Measurements from ENCODE around the gene GPX3.

The GPX3 gene

DNA sequence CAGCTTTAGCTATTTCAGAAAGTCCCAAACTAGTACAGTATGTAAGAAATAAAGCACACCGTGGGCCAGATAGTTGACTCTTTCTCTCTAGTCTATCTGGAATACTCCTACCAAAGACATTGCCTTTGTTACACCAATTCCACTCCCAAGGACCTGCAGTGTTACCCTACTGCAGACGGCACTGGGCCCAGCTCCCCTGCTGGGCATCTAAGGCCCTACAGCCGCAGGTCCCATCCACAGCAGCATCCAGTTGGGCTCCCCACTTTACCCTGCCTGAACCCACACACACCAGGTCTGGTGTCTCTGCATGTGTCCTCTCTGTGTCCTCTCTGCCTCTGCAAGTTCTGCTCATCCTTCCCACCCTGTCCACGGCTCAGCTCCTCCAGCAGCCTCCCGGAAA is 37.9 kb downstream of the GPX3 start:
- DNase-seq, result no peak

DNA sequence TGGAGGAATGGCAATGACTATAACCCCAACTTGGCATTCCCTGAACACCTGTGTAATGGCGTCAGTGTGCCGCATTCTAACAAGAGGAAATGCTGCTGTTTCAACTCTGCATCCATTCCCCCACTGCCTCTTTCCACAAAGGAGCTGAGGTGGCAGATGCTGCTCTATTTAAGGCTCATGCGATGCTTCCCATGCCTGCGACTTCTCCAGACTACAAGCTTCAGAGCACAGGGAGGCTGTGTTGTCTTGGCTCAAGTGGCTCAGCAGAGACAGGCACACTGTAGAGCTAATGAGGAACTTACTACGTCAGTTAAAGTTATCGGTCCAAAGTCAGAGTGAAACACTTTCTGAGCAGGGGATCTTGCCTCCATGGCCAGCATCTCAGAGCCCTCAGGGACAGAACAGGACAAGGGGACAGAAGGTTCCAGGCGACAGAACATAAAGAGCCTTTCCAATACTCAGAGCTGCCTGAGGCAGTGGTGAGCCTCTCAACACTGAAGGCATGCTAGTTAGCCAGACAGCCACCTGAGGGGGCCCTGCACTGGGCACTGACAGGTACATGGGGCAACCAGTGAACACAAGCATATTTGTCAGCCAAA is 38.6 kb downstream of the GPX3 start:
- DNase-seq, result no peak

DNA sequence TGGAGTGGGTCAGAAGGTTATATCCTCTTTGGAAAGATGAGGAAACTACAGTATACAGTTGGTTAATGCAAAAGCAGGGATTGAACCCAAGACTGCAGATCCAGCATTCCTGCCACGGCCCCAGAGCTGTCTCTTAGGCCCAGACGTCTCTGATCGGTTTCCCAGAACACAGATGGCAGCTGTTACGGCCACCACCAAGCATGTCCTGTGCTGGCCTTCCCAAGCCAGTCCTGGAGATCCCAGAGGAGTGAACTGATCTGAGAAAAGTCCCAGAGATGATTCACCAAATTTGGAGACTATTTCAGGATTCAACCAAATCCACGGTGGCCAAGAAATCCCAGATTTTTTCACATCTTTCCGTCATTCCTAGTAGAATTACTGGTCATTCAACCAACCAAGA is 40.4 kb downstream of the GPX3 start:
- DNase-seq, result no peak

DNA sequence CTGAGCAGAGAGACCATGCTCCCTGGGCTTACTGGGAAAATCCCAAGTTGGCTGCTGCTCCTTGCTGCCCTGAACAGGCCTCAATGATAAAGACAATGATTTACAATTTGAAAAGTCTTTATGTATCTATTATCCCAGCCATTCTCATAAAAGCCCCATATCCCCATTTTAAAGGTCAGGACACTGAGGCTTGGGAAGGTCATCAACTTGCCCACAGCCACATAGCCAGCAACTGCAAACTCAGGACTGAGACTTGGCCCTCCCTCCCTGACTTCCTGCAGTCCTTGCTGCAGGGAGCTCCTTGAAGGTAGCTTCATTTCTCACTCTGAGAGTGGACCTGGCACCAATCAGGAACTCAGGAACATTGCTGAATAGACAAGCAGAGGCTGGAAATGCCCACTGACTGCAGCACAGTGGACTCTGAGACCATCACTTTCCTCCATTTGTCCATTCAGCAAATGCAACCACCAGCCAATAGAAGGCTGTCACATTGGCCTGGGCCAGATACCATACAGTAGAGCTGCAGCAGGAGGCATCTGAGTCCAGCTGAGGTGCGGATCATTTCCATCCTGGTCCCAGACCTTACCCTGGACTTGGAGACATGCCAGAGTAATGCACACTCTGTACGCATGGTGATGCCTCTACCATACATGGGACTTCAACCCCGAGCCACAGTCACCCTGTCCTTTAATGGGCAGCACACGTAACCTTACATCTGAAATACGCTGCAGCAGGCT is 42.2 kb downstream of the GPX3 start:
- no peak for DNase-seq

DNA sequence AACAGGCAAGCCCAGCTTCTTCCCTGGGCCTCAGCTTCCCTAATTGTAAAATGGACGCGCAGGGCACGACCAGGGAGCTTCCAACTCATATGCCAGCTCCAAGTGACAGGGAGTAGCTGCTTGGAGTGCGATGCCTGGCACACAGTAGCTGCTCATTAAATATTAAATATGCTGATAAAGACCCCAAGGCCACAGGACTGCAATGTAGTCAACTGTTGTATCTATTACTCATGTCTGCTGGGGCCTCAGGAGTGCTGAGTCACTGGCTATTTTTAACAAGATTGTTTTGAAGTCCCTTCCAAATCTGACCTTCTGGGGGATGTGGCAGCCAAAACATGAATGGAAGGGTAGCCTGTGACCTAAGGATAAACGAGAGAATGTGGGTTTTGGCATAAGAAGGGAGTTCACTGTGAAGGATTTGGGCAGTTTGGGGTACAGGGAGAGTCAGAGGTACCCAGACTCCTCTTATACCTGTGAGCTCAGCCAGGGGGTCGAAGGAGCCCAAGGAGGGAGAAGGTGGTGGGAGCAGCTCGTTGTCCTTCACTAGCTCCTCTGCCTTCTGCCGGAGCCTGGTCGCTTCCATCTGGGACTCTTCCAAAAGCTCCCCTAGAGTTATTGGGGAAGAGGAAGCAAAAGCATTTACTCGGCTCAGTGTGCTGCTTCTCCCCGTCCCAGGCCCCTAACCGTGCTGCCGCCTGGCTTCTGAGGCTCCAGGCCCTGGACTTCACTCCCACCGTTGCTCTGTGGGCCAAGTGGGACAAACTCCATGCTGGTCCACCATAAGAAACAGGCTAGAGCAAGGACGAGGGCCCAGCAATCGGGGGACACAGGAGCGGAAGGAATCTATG is 43.0 kb downstream of the GPX3 start:
- no peak for DNase-seq

DNA sequence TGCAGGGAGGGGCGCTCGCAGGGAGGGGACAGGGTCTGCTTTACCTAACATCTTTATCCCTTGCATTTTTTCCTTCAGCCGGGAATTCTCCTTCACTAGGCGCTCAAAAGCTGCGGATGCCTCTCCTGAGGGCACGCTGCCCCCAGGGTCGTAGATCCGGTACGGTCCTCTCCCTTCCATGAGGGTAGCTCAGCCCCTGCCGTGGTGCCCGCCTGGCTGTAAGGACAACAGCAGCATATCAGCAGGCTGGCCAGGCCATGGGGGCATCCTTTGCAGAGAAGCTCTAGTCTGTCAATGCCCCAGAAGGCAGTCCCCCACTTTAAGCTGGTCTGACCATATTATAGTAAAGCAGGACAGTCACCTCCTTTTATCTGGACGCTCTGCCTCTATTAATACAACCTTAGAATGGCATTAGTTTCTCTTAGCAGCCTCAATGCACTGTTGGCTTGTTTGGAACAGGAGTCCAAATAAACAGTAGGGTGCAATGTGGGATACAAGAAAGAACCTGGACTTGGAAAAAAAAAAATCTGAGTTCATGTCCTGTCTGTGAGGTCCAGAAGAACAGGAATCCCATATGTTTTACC is 44.6 kb downstream of the GPX3 start:
- no peak for DNase-seq

DNA sequence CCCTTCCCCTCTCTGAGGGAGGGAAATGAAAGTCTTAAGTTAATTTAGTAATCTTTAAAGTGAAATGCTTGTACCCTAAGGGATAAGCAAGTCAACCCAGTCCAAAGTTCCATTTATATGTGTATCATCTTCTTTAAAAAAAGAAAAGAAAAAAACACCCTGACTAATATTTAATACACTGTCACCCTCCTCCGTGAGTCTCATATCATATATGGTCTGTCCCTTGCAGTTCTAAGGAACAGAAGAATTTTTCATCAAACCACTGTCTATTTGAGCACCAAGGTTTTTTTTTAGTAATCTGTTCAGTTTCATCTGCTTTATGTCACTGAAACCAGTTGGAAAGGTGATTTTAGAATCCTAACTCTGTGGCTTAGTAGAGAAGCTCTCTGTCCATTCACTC is 45.2 kb downstream of the GPX3 start:
- DNase-seq, result no peak

DNA sequence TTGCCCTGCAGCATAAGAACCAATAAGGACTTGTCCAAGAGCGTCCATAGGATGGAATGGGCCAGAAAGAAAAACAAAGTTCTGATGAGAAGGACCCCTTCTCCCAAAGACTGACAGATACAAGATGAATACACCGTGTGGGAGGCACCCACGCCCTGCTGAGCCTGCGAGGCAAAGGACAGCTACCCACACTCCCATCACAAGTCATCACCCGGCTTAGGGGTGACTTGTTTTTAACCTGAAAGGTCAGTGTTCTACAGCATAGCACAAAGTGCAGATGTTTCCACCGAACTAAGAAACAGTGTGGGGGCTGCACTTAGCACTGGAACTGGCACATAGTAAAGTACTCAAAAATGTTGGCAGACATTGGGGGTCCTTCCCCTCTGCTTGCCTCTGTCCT is 46.5 kb downstream of the GPX3 start:
- peak; percentile 32 for DNase-seq

DNA sequence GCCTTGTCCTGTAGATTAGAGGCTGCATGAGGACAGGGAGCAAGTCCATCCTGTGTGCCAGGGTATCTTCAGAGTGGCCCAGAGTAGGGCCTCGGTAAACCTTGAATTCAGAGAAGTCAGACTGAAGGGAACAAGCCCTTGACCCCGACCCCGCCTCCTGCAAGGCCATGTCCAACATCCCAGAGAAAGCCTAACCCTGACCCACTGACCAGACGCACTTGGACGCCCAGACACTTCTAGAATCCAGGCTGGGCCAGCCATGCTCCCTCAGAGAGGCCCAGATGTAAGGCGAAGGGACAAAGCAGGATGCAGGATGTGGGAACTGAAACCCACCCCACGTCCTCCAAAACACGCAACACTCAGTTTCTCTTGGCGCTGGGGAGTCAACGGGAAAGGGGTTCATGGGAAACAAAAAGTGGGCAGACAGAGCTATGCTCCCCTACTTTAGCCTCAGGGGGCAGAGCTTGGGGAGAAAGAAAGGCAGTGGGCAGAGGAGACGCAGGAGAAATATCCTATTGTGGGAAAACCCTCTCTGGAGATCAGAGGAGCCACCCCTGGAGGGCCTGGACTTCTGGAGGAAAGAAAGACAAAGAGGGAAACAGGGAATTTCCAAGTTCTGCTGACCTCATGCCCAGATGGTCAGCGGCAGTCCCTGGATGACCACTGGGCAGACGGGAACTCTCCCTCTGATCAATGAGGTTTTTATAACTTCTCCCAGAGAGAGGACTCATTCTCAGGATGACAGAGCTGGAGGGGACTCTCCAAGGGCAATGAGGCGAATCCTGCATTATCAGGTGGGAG is 47.4 kb downstream of the GPX3 start:
- no peak for DNase-seq

DNA sequence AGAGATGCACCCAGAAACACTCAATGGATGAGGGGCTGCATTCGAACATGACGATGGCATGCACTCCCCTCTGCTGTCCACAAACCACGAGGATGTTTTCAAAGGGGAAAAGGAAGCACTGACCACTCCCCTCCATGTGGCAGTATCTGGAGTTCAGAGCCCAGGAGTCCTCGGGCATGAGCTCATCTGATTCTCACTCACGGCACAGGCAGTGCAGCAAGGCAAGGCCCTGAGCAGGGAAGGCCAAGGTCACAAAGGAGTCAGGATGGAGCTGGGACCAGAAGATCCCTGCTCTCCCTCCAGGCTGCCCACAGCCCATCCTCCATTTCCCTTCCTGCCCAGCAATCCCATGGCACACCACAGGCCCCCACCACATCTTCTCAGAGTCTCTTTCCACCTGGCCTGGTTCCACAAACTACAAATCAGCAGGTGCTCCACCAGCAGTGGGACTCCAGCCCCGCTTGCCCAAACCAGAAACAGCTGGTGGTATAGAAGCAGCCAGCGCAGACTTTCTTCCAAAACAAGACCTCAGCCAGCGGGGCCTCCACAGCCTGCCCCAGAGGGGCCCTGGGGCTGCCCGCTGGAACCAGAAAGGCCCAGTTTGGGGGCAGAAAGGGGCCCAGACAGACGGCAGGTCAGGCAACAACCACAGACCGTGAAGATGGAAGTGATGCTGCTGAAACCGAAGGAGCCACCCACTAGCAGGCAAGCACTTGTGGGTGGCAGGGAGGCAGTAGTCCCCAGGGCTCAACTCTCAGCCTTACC is 48.2 kb downstream of the GPX3 start:
- DNase-seq, result no peak

DNA sequence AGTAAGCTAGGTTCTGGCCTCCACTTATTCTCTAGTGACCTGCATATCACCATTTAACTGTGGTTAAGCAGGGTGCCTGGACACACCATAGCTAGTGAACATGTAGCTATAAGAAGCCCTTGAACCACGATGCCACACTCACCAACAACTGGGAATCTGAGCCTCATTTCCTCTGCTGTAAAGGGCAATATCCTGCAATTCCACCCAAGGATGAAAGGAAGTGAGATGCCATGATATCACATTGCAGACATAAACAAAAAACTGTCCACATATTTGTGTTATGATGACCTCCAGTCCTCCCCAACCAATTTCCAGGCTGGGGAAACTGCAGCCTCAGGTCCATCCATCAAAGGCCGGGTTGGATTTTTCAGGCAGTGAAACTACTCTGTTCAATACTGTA is 50.1 kb downstream of the GPX3 start:
- no peak for DNase-seq

DNA sequence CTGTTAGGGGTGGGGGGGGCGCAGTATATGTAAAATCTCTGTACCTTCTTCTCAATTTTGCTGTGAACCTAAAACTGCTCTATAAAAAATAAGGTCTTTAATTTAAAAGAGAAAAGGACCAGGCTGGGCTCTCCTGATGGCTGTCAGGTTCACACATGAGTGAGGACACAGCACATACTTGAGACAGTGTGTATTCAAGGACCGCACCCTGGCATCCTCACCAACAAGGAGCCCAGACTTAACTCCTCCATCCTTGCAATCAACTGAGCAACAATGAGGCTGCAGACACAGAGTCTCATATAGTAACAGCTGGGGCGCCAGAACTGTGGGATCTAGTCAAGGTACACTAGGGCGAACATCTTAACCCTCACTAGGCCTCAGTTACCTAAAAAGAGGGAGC is 50.6 kb downstream of the GPX3 start:
- DNase-seq, result no peak

DNA sequence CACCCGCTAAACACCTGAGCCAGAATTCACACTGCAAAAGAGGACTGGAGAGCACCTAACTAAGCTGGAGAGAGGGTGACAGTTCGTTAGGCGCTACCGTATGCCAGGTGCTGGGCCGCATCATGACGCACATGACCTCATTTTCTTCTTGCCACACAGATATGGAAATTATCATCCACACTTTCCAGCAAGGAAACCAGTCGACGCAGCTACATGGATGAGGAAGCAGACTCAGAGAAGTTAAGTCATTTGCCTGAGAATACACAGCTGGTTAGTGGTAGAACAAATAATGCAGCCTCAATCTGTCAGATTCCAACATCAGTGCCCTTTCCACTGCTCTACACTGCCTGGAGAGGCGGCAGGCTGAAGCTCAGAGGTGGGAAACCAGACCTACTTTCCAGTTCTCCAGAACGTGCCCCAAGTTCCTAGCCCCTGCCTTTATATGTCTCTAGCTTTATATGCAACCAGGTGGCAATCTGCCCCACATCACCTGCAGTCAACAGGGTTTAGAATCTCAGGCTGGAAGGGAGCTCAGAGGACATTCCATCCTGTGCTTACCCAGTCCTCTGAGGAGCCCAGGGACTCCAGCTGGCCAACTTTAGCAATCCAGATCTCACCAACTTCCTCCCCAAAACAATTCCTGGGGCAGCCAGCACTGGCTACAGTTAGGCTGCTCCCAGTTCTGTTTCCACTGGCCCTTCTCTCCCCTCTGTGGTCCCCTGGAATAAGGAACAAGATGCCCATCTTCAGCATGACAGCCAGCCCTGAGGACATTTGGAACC is 51.6 kb downstream of the GPX3 start:
- DNase-seq, result no peak

DNA sequence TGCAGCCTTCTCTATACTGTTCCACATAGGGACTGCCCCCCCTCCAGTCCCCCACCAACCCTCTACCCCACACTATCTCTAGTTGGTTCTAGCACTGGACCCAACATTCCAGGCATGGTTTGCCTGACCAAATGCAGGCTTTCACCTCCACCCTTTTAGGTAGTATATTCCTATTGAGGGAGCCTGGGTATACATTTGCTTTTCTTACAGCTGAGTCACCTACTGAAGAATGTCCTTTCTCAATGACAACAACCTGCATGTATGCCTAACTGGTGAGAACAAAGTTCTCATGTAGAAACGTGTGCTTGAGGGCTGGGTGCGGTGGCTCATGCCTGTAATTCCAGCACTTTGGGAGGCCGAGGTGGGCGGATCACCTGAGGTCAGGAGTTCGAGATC is 52.2 kb downstream of the GPX3 start:
- DNase-seq, result no peak

DNA sequence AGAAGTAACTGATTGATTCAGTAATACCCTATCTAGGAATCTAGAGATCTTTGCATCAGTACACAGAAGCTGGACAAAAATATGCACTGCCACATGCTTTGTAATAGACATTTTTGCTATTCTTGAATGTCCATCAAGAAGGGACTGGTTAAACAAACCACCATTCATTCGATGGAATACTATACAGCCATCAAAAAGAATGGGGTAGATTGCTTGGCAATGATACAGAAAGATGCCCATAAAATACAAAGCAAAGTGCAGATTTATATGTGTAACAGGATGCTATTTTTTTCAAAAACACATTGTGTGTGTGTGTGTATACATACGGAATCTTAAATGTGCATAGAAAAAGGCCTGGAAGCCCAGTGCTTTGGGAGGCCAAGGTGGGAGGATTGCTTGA is 52.9 kb downstream of the GPX3 start:
- no peak for DNase-seq

DNA sequence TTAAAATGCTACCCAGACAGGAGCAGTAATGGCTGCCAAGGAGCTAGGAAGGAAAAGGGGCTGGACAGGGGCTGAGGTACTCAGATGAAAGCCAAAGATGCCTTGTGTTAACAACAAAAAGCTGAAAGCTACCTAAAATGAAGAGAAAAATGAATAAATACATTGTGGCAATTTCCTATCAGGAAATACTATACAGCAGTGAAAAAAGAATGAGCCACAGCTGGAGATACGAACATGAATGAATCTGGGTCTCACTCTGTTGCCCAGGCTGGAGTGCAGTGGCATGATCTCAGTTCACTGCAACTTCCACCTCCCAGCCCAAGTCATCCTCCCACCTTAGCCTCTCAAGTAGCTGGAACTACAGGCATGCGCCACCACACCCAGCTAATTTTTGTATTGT is 54.2 kb downstream of the GPX3 start:
- no peak for DNase-seq

DNA sequence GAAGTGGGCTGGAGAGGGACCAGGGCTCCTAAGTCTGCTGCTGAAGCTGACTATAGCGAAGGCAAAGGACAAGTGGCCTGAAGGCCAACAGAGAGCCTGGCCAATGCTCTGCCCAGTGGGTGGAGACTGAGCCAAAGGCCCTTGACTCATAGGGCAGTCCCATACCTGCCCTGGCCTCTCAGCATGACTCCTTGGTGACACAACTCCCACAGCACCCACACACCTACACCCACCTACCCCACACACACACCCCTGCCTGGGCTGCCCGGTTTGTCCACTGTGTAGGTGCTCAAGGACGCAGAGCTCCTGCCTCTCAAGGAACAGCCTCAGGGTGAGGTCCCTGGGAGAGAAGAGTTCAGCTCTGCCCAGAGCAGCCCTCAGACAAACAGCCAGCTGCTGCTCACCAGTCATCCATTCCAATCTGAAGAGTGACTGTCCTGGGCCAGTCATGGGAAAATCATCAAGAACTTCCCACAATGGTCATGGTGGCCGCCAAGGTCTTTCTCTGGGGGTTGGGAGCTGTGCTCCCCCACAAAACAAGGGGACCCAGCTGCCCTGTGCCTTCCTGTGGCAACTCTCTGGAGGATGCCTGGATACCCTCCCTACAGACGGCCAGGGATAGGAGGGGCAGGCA is 55.4 kb downstream of the GPX3 start:
- DNase-seq, result no peak

DNA sequence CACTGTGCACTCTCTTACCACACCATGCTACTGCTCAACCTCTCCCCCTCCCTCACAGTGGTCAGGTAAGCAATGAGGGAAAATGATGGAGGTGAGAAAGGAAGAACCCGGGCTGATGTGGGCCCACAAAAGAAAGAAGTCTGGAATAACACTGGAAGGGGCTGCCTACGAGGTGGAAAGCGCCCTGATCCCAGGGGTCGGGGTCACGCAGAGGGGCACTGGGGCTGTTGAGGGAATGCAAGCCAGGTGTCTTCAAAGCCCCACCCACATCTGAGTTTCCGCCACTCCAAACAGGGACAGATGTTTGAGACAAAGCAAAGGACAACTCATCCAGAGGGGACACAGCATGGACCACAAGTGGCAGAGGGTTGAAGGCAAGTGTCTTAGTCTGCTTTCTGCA is 56.2 kb downstream of the GPX3 start:
- no peak for DNase-seq

DNA sequence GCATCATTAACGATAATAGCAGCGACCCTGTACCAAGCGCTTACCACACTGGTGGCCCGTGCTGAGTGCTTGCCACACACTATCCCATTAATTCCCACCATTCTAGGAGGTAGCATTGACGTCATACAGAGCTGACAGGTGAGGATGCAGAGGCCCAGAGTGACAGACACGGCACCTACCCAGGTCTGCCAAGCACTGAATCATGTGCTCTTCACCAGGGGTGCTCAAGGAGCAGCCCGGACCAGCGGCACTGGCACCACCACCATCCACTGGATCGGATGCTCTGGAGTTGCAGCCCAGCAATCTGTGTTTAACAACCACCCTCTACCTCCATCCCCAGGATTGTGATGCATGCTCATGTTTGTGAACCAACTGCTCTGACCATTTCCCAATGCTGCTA is 57.0 kb downstream of the GPX3 start:
- DNase-seq, result no peak

DNA sequence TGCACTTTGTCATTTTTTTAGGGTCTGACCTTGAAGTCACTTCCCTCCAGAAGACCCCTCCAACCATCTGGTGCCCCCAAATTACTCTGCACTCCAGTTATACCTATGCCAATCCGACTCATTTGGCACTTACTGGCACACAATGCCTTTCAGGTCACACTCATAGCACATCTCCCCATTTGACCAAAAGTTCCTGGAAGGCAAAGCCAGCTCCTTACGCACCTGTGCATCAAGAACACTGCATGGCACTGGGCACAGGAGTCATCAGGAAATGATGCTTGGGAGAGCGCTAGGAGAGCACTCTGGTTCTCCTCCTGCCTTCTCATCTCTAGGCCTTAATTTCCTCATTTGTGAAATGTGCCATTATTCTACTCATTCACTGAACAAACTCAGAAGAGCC is 57.6 kb downstream of the GPX3 start:
- no peak for DNase-seq

Data from activated CD8-positive, alpha-beta memory T cell treated with anti-CD3 and anti-CD28 coated beads, Interleukin-2, amount 50 U/mL, for 4 hours (primary cell).